Brain microvascular endothelial cell (primary cell): ENCODE measurements around the gene ARF1.

Experiments
- DNase-seq: peaks from one replicate; pipeline ENCODE4 v3.0.0-alpha.2; 2020
- H3K27ac ChIP-seq: fragments of 250-450 bp; sonication (Bioruptor Pico); 2 replicates; pipeline ENCODE4 v1.5.1; 2020; ENCODE audit warnings: mild to moderate bottlenecking, moderate library complexity
- H3K27me3 ChIP-seq: fragments of 250-450 bp; sonication (Bioruptor Pico); replicated peaks from 2 replicates; pipeline ENCODE4 v1.5.1; 2020; ENCODE audit warnings: mild to moderate bottlenecking
- H3K36me3 ChIP-seq: fragments of 250-450 bp; sonication (Bioruptor Pico); replicated peaks from 2 replicates; pipeline ENCODE4 v1.5.1; 2020; ENCODE audit warnings: mild to moderate bottlenecking
- H3K4me3 ChIP-seq: 2 replicates; pipeline ENCODE4 v1.5.1; 2011; ENCODE audit warnings: low read depth, mild to moderate bottlenecking, control low read depth, low read length, moderate library complexity
- CTCF ChIP-seq: IDR thresholded peaks from 2 replicates; pipeline ENCODE4 v1.5.1; 2011; ENCODE audit warnings: low read depth, mild to moderate bottlenecking, moderate library complexity, low read length, control low read depth, inconsistent platforms; ENCODE audit errors: missing control alignments
- in situ Hi-C: cut with HindIII; loops from 2 replicates; pipeline ENCODE4 v1.10.0; 2017; ENCODE audit warnings: low sequenced_read_pairs, low pct_ligation_motif_present

ARF1 gene

GRCh38 chr1:228046421-228047182 is 35.9 kb upstream of the ARF1 start:
- no peak for DNase-seq
- in situ Hi-C loops: no loop called here
- no peak for TF ChIP-seq CTCF
- Histone ChIP-seq H3K36me3 (no peaks in the 10 kb centered on the region), H3K27me3 (no peaks in the 10 kb centered on the region), H3K4me3 (no peak overlapping the region), H3K27ac (no peak overlapping the region)

- no peak overlapping the region for H3K27ac ChIP-seq
- no peak for TF ChIP-seq CTCF
- H3K27me3 ChIP-seq: no peaks in the 10 kb centered on the region
- no peak overlapping the region for H3K4me3 ChIP-seq
- no peak for DNase-seq
- no peaks in the 10 kb centered on the region for H3K36me3 ChIP-seq
- in situ Hi-C loops: no loop called here
These were observed 35.4 kb upstream of the ARF1 start for GRCh38 chr1:228047183-228047466.

GRCh38 chr1:228048120-228048519 is 34.4 kb upstream of the ARF1 start:
- Histone ChIP-seq H3K36me3 (no peaks in the 10 kb centered on the region), H3K27me3 (no peaks in the 10 kb centered on the region), H3K27ac (no peak overlapping the region), H3K4me3 (no peak overlapping the region)
- TF ChIP-seq CTCF: no peak
- no peak for DNase-seq
- in situ Hi-C loops: no loop called here

- no peaks in the 10 kb centered on the region for H3K36me3 ChIP-seq
- no peak for DNase-seq
- TF ChIP-seq CTCF: no peak
- no peak overlapping the region for H3K4me3 ChIP-seq
- no peak overlapping the region for H3K27ac ChIP-seq
- in situ Hi-C loops: no loop called here
- H3K27me3 ChIP-seq: no peaks in the 10 kb centered on the region
These were observed 33.7 kb upstream of the ARF1 start for GRCh38 chr1:228048659-228049298.

GRCh38 chr1:228050571-228051231 is 31.8 kb upstream of the ARF1 start:
- no peaks in the 10 kb centered on the region for H3K27me3 ChIP-seq
- no peak overlapping the region for H3K27ac ChIP-seq
- H3K4me3 ChIP-seq: no peak overlapping the region
- H3K36me3 ChIP-seq: no peaks in the 10 kb centered on the region
- TF ChIP-seq CTCF: no peak
- in situ Hi-C loops: no loop called here
- no peak for DNase-seq
